Stimulated activated CD8-positive, alpha-beta memory T cell treated with anti-CD3 and anti-CD28 coated beads, Interleukin-2, amount 100 ng/mL, for 1 hour (primary cell): ENCODE data around the gene FAM133A.

Experiments
- DNase-seq, 2 donors: peaks; one replicate each; pipeline ENCODE4 v3.0.0-alpha.2; 2020; ENCODE audit warnings: low read depth in 2 of 2

The FAM133A gene

DNA sequence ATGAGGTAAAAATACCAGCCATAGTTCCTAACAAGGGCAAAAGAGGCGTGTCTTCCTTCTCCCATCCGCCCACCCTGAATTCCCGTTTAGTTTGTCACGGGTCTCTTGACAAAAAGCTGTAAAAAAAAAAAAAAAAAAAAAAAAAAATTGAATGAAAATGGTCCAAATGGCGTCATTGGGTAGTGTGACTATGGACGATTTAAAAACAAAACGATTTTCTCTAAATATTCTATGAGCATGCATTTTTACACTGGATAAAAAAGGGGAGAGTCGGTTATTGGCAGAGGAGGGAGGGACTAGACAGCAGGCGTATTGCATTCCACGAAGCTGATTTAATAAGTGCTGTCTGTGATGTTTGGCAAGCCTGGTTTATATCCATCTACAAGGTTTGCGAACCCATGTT, at the start of gene FAM133A:
FAM133A (plus strand) TSS at position 338 of the 403 bp plus-strand sequence. CDS start 35,214 bp downstream, outside the sequence.
- no peak for DNase-seq

DNA sequence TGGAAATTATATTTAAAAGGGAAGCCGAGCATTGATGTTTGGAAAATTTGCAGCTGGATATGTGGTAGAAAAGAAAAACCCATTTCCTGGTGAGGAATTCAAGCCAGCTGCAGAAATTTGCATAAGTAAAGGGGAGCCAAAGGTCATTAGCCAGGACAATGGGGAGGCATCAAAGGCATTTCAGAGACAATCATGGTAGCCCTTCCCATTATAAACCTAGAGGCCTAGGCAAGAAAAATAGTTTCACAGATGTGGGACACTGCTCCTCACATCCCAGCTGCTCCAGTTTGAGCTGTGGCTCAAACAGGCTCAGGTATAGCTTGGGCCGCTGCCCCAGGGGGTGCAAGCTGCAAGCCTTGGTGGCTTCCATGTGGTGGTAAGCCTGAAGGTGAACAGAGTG, 36.4 kb upstream of the FAM133A start:
- DNase-seq = no peak

DNA sequence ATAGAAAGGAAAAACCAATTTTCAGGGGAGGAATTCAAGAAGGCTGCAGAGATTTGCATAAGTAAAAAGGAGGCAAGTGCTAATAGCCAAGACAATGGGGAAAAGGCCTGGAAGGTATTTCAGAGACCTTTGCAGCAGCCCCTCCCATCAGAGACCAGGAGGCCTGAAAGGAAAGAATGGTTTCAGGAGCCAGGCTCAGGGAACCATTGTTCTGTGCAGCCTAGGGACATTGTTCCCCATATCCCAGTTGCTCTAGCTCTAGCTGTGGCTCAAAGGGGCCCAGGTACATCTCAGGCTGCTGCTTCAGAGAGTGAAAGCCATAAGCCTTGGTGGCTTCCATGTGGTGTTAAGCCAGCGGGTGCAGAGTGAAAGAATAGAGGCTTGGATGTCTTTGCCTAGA, 24.6 kb upstream of the FAM133A start:
- DNase-seq = no peak

DNA sequence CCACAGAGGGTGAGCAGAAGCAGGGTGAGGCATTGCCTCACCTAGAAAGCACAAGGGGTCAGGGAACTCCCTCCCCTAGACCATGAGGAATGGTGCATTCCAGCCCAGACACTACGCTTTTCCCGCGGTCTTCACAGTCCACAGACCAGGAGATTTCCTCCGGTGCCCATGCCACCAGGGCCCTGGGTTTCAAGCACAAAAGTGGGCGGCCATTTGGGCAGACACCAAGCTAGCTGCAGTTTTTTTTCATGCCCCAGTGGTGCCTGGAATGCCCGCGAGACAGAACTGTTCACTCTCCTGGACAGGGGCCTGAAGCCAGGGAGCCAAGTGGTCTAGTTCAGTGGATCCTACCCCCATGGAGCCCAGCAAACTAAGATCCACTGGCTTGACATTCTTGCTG, 13.4 kb upstream of the FAM133A start:
- no peak for DNase-seq

DNA sequence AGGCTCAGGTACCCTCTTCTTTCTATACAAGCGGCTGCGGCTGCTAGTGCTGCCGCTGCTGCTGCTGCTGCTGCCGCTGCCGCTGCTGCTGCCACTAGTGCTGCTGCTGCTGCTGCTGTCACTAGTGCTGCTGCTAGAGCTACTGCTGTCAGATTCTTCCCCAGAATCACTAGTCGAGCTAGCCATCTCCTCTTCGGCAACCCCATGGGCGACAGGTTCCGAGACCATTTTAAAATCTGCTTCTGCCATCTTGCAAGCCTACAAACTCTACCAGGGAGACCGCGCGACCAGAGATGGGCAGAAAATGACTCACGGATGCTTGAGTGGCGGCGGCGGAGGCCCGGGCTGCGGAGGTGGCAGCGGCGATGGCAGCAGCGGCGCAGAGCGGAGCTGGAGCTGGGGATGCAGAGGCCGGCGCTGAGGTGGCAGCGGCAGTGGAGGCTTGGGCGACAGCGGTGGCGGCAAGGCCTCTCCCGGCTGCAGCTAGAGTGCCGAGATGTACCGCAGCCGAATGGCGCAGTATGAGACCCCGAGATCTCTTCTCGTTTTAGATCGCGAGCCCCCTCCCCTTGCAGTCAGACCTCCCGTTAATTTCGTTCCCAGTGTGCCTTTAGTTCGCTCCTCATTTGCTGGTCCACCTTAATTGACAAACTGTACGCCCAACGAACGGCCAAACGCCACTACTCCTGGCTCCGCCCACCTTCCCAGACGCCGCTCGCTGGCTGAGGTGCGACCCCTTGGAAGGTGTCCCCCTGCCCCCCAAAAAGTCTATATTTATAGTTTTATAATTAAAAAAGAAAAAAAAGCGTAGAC, 744 bp upstream of the FAM133A start, which contains the start of gene NAP1L3:
NAP1L3 (minus strand) TSS at position 523 of the 813 bp plus-strand sequence; CDS start at position 249, 274 bp downstream.
- peak; percentile 14 to 27 for DNase-seq

DNA sequence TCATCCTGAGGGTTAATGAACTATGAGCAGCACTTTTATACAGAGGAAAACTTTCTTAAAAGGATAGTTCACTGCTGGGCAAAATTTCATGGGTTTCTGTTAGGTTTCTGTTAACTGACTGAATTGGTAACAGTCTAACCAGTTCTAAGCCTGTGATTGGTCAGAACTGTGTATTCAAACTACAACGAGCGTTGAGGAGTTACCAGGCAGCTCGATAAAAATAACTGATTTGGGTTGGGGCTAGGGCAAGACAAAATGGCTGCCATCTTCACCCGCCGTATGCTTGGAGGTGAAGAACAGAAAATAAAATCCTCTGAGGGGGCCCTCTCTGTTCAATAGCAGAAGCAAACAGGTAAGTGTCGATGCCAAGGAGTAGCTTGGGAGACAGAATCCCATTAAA, 22.0 kb downstream of the FAM133A start:
- no peak for DNase-seq

DNA sequence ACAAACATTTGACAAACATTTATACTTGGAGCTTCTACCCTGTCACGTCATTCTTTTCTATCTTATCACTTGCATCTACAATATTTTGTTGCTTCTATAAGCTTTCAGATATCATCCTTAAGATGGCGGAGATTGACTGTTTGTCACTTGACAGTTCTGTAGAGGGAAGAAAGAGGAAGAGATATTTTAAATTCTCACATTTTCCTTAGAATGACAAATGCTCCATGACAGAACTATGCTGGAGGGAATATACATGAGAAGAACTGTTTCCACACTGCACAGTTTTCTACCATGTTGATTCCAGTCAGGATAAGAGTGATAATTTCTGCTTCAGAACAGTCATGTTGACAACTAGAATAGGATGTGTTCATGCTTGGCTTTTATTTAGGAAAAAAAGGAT, 29.7 kb downstream of the FAM133A start:
- DNase-seq = no peak

DNA sequence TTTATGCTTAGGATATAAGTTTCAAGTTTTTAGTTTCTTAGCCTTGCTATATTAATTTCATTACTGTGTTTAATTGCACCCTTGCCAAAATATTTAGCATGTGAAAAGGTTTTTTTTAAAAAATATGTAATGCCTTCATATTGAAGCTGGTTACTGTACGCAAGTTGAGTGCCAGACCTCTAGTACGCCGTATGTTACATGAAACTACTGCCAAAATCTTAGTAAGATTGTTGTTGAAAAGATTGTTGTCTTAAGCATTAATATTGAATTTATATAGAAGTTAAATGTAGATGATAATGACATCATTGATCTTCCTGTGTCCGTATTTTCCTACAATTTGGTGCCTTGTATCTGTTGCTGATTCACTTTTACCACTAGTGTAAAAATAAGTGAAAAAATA, 37.1 kb downstream of the FAM133A start:
- no peak for DNase-seq

DNA sequence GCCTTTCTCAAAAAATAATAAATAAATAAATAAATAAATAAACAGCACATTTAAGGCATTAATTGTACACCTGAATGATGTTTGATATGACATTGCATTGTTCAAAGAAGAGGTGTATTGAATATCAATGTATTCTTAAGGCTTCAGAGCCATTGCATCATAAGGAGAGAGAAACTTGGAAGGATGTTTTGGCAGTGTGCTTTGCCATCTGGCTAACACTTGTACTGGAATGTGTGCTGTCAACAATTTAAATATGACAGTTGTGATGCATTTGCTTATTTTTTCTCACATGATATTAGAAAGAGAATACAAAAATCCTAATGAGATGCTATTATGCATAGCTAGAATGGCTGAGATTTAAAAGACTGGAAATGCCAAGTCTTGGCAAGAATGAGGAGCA, 67.8 kb downstream of the FAM133A start:
- no peak for DNase-seq

DNA sequence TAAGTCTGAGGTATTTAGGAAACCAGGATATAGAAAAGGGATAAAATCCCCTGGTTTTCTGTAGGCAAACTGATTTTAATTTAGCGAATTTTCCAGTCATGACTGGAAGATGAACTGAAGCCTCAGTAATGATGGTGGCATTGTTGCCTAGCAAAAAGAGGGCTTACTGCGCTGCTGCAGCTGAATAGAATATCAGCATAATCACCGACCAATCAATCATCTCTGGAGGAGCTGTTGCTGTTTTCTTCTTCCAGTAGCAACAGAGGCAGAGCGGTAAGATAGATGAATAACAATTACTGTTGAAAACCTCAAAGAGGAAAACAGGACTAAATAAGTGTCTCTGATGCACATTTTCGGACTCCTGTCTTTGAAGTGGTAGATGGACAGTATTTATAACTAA, 86.2 kb downstream of the FAM133A start:
- DNase-seq = no peak
